Left lung (tissue), 10 donors: ENCODE results near the gene CTSH. TPM values are rescaled to one million over a fixed set of nuclear protein-coding genes. Genes with fewer than 3 reads are reported as not detected.
A peak's percentile ranks its signal among the peaks of the same experiment; 100 is the strongest.

Experiments
- ATAC-seq: fragments of 200-7000 bp; cut with Tn5 transposase; one replicate; pipeline ENCODE4 v1.9.1; 2020; ENCODE audit warnings: moderate library complexity
- DNase-seq, 4 donors: peaks; one replicate each; pipeline ENCODE4 v3.0.0-alpha.2; 2013 to 2020
- H3K27ac ChIP-seq, 2 donors: fragments of 200-600 bp; sonication (generic) in 1 of 2; one replicate each; pipeline versions ENCODE4 v1.5.0 to v1.8.0; 2020 to 2021
- H3K27me3 ChIP-seq, 2 donors: fragments of 200-600 bp; sonication (generic) in 1 of 2; one replicate each; pipeline versions ENCODE4 v1.5.0 to v1.8.0; 2020 to 2021
- H3K36me3 ChIP-seq, 2 donors: fragments of 200-600 bp; sonication (generic) in 1 of 2; one replicate each; pipeline versions ENCODE4 v1.5.0 to v1.8.0; 2020 to 2021
- H3K4me1 ChIP-seq, 2 donors: fragments of 200-600 bp; one replicate each; pipeline ENCODE4 v1.8.0; 2021
- H3K4me3 ChIP-seq, 2 donors: fragments of 200-600 bp; sonication (generic) in 1 of 2; one replicate each; pipeline versions ENCODE4 v1.5.0 to v1.8.0; 2020 to 2021; ENCODE audit warnings: mild to moderate bottlenecking in 1 of 2
- H3K9me3 ChIP-seq, 2 donors: fragments of 200-600 bp; sonication (generic) in 1 of 2; one replicate each; pipeline versions ENCODE4 v1.5.0 to v1.8.0; 2020 to 2021
- intact Hi-C, 2 donors: fragments of 100-400 bp; cut with DNase I; formaldehyde crosslinking; loops; one replicate each; pipeline versions ENCODE4 v1.11.2 to v1.14.2; 2022
- polyA plus RNA-seq, 6 donors: library from polyadenylated mRNA; unstranded; fragments of 120-200 nt; gene quantifications; one replicate each; pipeline ENCODE4 v1.2.1, GENCODE V29; 2013; ENCODE audit not compliant: insufficient read length in 6 of 6
- total RNA-seq, 2 donors: library from RNA; stranded (reverse); fragmentation: NEBNext Ultra II Directional; extraction: Animal tissue kit (Norgen Biotek cat#: 25700); gene quantifications; one replicate each; pipeline ENCODE4 v1.2.1, GENCODE V29; 2021
- TF ChIP-seq, protein P1 (sequence below), 2 donors: fragments of 200-600 bp; sonication (generic) in 1 of 2; IDR thresholded peaks; one replicate each; pipeline versions ENCODE4 v1.5.0 to v1.8.0; 2021; ENCODE audit warnings: antibody characterized with exemption in 2 of 2
- donor health status: DM: no; HTN: yes; CAD: no.
- donor health status: DM: no; HTN: no; CAD: no.

CTSH gene
- total and polyA plus RNA-seq, 8 donors = 97.5 to 1,298 (median 234) TPM

GRCh38 chr15:78950343-78950742 lies 5.5 kb upstream of the CTSH start:
- no peak overlapping the region for H3K4me3 ChIP-seq
- H3K27me3 ChIP-seq = no peaks in the 10 kb centered on the region
- no peaks in the 10 kb centered on the region for H3K9me3 ChIP-seq
- peaks cover 15% of the 10 kb centered on the region in 2 donors for H3K4me1 ChIP-seq
- H3K27ac ChIP-seq = no peak overlapping the region
- no peaks in the 10 kb centered on the region for H3K36me3 ChIP-seq
- no peak for ATAC-seq
- intact Hi-C loops = no loop called here
- TF ChIP-seq, protein P1, sequence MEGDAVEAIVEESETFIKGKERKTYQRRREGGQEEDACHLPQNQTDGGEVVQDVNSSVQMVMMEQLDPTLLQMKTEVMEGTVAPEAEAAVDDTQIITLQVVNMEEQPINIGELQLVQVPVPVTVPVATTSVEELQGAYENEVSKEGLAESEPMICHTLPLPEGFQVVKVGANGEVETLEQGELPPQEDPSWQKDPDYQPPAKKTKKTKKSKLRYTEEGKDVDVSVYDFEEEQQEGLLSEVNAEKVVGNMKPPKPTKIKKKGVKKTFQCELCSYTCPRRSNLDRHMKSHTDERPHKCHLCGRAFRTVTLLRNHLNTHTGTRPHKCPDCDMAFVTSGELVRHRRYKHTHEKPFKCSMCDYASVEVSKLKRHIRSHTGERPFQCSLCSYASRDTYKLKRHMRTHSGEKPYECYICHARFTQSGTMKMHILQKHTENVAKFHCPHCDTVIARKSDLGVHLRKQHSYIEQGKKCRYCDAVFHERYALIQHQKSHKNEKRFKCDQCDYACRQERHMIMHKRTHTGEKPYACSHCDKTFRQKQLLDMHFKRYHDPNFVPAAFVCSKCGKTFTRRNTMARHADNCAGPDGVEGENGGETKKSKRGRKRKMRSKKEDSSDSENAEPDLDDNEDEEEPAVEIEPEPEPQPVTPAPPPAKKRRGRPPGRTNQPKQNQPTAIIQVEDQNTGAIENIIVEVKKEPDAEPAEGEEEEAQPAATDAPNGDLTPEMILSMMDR (IDR thresholded peaks at IDR 0.05) = no peak
- DNase-seq = no peak

- no peaks in the 10 kb centered on the region for H3K9me3 ChIP-seq
- ATAC-seq (no peak), DNase-seq (no peak)
- intact Hi-C loops = no loop called here
- H3K36me3 ChIP-seq = no peaks in the 10 kb centered on the region
- peaks cover 0 to under 1% of the 10 kb centered on the region in 2 donors for H3K27me3 ChIP-seq
- peaks cover 15 to 17% of the 10 kb centered on the region in 2 donors for H3K4me1 ChIP-seq
- no peak overlapping the region for H3K4me3 ChIP-seq
- H3K27ac ChIP-seq = no peak overlapping the region
- TF ChIP-seq, protein P1 (IDR thresholded peaks at IDR 0.05) = no peak
Measured at GRCh38 chr15:78949461-78949860, 4.6 kb upstream of the CTSH start.

DNA sequence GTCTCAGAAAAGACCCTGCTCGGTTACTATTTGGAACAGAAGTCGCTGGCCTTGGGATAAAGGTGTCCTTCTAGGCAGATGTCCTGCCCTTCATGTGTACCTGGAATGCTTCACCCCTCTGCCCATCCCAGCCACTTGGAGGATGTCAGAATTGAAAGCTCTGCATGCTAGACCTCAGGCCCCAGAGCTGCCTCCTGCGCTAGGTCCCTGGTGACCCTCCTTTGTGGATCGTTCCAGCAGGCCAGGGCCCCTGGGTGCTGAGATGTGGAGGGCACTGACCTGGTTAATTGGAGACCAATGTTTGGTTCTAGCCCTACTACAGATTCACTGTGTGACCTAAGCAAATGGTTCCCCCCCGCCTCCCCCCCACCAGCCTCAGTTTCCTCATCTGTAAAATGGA lies 2.7 kb upstream of the CTSH start:
- H3K36me3 ChIP-seq = no peaks in the 10 kb centered on the region
- intact Hi-C loops = no loop called here
- TF ChIP-seq, protein P1 (IDR thresholded peaks at IDR 0.05) = no peak
- ATAC-seq (no peak), DNase-seq (no peak)
- peaks cover 0 to 8% of the 10 kb centered on the region in 2 donors for H3K27me3 ChIP-seq
- no peak overlapping the region for H3K27ac ChIP-seq
- H3K4me1 ChIP-seq = peaks cover 18 to 29% of the 10 kb centered on the region in 2 donors
- no peaks in the 10 kb centered on the region for H3K9me3 ChIP-seq
- H3K4me3 ChIP-seq = no peak overlapping the region

DNA sequence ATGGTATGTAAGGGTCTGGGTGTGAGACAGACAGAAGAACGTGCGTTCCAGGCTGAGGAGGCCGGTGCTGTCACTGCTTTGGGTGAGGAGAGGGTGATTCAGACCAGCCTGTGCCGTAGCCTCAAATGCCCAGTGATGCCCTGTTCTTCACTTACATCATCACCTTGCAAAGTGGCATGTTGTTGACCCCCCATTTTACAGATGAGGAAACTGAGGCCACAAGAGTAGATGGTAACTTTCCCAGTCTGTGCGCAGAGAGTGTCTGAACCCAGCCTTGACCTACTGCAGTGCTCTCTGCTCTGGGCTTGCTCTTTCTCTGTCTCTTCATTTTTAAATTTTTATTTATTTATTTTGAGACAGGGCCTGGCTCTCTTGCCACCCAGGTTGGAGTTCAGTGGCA lies 1.6 kb upstream of the CTSH start:
- Histone ChIP-seq H3K9me3 (no peaks in the 10 kb centered on the region), H3K27ac (no peak overlapping the region), H3K4me3 (no peak overlapping the region), H3K36me3 (no peaks in the 10 kb centered on the region), H3K27me3 (peaks cover 0 to 8% of the 10 kb centered on the region in 2 donors), H3K4me1 (peaks cover 15 to 27% of the 10 kb centered on the region in 2 donors)
- DNase-seq (no peak), ATAC-seq (no peak)
- intact Hi-C loops = no loop called here
- TF ChIP-seq, protein P1 (IDR thresholded peaks at IDR 0.05) = no peak

DNA sequence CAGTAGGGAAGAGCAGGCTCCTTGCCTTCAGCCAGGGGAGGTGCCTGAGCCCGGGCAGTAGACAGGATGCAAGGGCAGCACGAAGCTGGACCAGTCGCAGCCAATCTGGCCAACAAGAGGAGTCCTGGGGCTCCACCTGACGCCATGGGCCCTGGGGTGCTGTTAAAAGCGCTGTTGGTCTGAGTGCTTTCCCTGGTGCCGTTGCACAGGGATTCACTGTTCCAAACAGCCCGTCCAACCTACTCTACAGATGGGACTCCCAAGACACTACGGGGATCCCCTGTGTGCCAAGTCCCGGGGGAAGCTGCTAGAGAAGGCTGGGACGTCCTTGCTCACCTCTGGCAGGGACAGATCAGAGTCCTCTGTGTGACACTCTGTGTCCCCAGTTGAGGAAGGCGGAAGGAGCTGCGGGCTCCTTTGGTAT lies 632 bp downstream of the CTSH start:
- no peak for DNase-seq
- Histone ChIP-seq H3K4me3 (peak overlapping the region; percentile 62 to 73), H3K9me3 (no peaks in the 10 kb centered on the region), H3K36me3 (peaks cover 0 to 9% of the 10 kb centered on the region in 2 donors), H3K27ac (peak overlapping the region; percentile 86 to 92), H3K27me3 (peaks cover 0 to 8% of the 10 kb centered on the region in 2 donors), H3K4me1 (peaks cover 5 to 40% of the 10 kb centered on the region in 2 donors)
- peak; percentile 26 for ATAC-seq
- TF ChIP-seq, protein P1 (IDR thresholded peaks at IDR 0.05) = no peak
- intact Hi-C loops = no loop called here
